Fibroblast of mammary gland (primary cell): Measurements from ENCODE around the gene ELAVL3.
A peak's percentile ranks its signal among the peaks of the same experiment; 100 is the strongest.
"Not testable (repeated sequence)": the region's sequence is repeated elsewhere in the genome, so short reads cannot be mapped to it uniquely, and the experiment has no call there.

Experiments used
- DNase-seq: peaks from one replicate; pipeline ENCODE4 v3.0.0-alpha.2; 2010; ENCODE audit warnings: low read depth
- H3K4me3 ChIP-seq: 2 replicates; pipeline ENCODE4 v1.5.1; 2011; ENCODE audit warnings: low read depth, mild to moderate bottlenecking, low read length, moderate library complexity; ENCODE audit not compliant: control insufficient read depth
- CTCF ChIP-seq: conservative IDR thresholded peaks from 2 replicates; pipeline ENCODE4 v1.5.1; 2011; ENCODE audit warnings: low read depth, low read length, inconsistent platforms; ENCODE audit not compliant: control insufficient read depth, insufficient read depth

ELAVL3 gene

GRCh38 chr19:11416346-11417052, 64.3 kb downstream of the ELAVL3 start:
- no peak for TF ChIP-seq CTCF
- DNase-seq: no peak
- no peak overlapping the region for H3K4me3 ChIP-seq

GRCh38 chr19:11414544-11414943, 66.3 kb downstream of the ELAVL3 start:
- TF ChIP-seq CTCF: no peak
- peak; percentile 42 for DNase-seq
- no peak overlapping the region for H3K4me3 ChIP-seq

GRCh38 chr19:11410682-11411081, 70.2 kb downstream of the ELAVL3 start:
- TF ChIP-seq CTCF: no peak
- H3K4me3 ChIP-seq: no peak overlapping the region
- no peak for DNase-seq

- no peak overlapping the region for H3K4me3 ChIP-seq
- no peak for DNase-seq
- TF ChIP-seq CTCF: no peak
Measured at GRCh38 chr19:11408591-11408990, 72.3 kb downstream of the ELAVL3 start.

GRCh38 chr19:11406703-11407236, 74.1 kb downstream of the ELAVL3 start:
- not testable (repeated sequence) for DNase-seq, H3K4me3 ChIP-seq

- TF ChIP-seq CTCF: peak; percentile 20
- peak; percentile 34 for DNase-seq
- H3K4me3 ChIP-seq: no peak overlapping the region
Measured at GRCh38 chr19:11405846-11406643, 74.8 kb downstream of the ELAVL3 start.

- DNase-seq: no peak
- no peak for TF ChIP-seq CTCF
- no peak overlapping the region for H3K4me3 ChIP-seq
Measured at GRCh38 chr19:11404588-11405222, 76.1 kb downstream of the ELAVL3 start.
